H9 (cell line): ENCODE data around the gene LRRC55. TPM values are rescaled to one million over a fixed set of nuclear protein-coding genes. Genes with fewer than 3 reads are reported as not detected.
A peak's percentile ranks its signal among the peaks of the same experiment; 100 is the strongest.

Source experiments
- DNase-seq: peaks from one replicate; pipeline ENCODE4 v3.0.0-alpha.2; 2017
- H2AFZ ChIP-seq: one replicate; pipeline ENCODE4 v1.6.1; 2013; ENCODE audit warnings: mild to moderate bottlenecking, low read length, control low read depth, moderate library complexity
- H2AK5ac ChIP-seq: 2 replicates; pipeline ENCODE4 v1.6.1; 2013; ENCODE audit warnings: low read length, control low read depth, mixed read lengths; ENCODE audit not compliant: insufficient read length
- H2BK120ac ChIP-seq: one replicate; pipeline ENCODE4 v1.6.1; 2013; ENCODE audit warnings: low read depth, mild to moderate bottlenecking, low read length, control low read depth, inconsistent platforms; ENCODE audit not compliant: poor library complexity, severe bottlenecking
- H2BK12ac ChIP-seq: 2 replicates; pipeline ENCODE4 v1.6.1; 2013; ENCODE audit warnings: low read length, control low read depth, mixed read lengths, low read depth; ENCODE audit not compliant: insufficient read length
- H2BK15ac ChIP-seq: 2 replicates; pipeline ENCODE4 v1.6.1; 2013; ENCODE audit warnings: low read depth, low read length, control low read depth
- H2BK20ac ChIP-seq: one replicate; pipeline ENCODE4 v1.6.1; 2013; ENCODE audit warnings: low read depth, mild to moderate bottlenecking, low read length, control low read depth, inconsistent platforms; ENCODE audit not compliant: poor library complexity, severe bottlenecking
- H2BK5ac ChIP-seq: 2 replicates; pipeline ENCODE4 v1.6.1; 2013; ENCODE audit warnings: low read length, control low read depth, mixed read lengths; ENCODE audit not compliant: insufficient read length
- H3K14ac ChIP-seq: 2 replicates; pipeline ENCODE4 v1.6.1; 2013; ENCODE audit warnings: low read length, control low read depth; ENCODE audit not compliant: insufficient read depth
- H3K18ac ChIP-seq: 2 replicates; pipeline ENCODE4 v1.6.1; 2013; ENCODE audit warnings: low read depth, mild to moderate bottlenecking, mixed read lengths, low read length, control low read depth; ENCODE audit not compliant: insufficient read length
- H3K23ac ChIP-seq: 2 replicates; pipeline ENCODE4 v1.6.1; 2013; ENCODE audit warnings: low read length, control low read depth, mixed read lengths, low read depth; ENCODE audit not compliant: insufficient read length
- H3K23me2 ChIP-seq: 2 replicates; pipeline ENCODE4 v1.6.1; 2013; ENCODE audit warnings: low read depth, mild to moderate bottlenecking, mixed read lengths, low read length, control low read depth; ENCODE audit not compliant: insufficient read length, poor library complexity, severe bottlenecking
- H3K27ac ChIP-seq: 2 replicates; pipeline ENCODE4 v1.5.1; 2013; ENCODE audit warnings: low read length, control low read depth, mixed read lengths, low read depth; ENCODE audit not compliant: insufficient read length
- H3K27me3 ChIP-seq: 2 replicates; pipeline ENCODE4 v1.6.1; 2013; ENCODE audit warnings: low read length, control low read depth, inconsistent platforms; ENCODE audit not compliant: insufficient read depth
- H3K4ac ChIP-seq: 2 replicates; pipeline ENCODE4 v1.6.1; 2013; ENCODE audit warnings: low read depth, mild to moderate bottlenecking, control low read depth, inconsistent platforms, low read length, moderate library complexity
- H3K4me1 ChIP-seq: 2 replicates; pipeline ENCODE4 v1.6.1; 2013; ENCODE audit warnings: low read length, control low read depth, inconsistent platforms; ENCODE audit not compliant: insufficient read depth
- H3K4me2 ChIP-seq: 2 replicates; pipeline ENCODE4 v1.6.1; 2013; ENCODE audit warnings: low read length, control low read depth, mixed read lengths; ENCODE audit not compliant: insufficient read length, insufficient read depth
- H3K56ac ChIP-seq: 2 replicates; pipeline ENCODE4 v1.6.1; 2013; ENCODE audit warnings: low read depth, mild to moderate bottlenecking, mixed read lengths, low read length, control low read depth; ENCODE audit not compliant: insufficient read length
- H3K79me1 ChIP-seq: 2 replicates; pipeline ENCODE4 v1.6.1; 2013; ENCODE audit warnings: low read depth, mild to moderate bottlenecking, moderate library complexity, low read length, control low read depth, inconsistent platforms; ENCODE audit not compliant: insufficient read depth, poor library complexity, severe bottlenecking
- H3K79me2 ChIP-seq: 2 replicates; pipeline ENCODE4 v1.6.1; 2013; ENCODE audit warnings: low read length, control low read depth, inconsistent platforms; ENCODE audit not compliant: insufficient read depth
- H3K9ac ChIP-seq: 2 replicates; pipeline ENCODE4 v1.6.1; 2013; ENCODE audit warnings: low read length, control low read depth, mixed read lengths; ENCODE audit not compliant: insufficient read length; ENCODE audit errors: extremely low read depth
- H3K9me3 ChIP-seq: one replicate; pipeline ENCODE4 v1.6.1; 2013; ENCODE audit warnings: low read depth, low read length, inconsistent platforms; ENCODE audit not compliant: control insufficient read depth
- H3T11ph ChIP-seq: one replicate; pipeline ENCODE4 v1.6.1; 2013; ENCODE audit warnings: mild to moderate bottlenecking, low read length, control low read depth, inconsistent platforms
- H4K20me1 ChIP-seq: one replicate; pipeline ENCODE4 v1.6.1; 2013; ENCODE audit not compliant: control insufficient read depth, insufficient read length, insufficient read depth
- H4K5ac ChIP-seq: 2 replicates; pipeline ENCODE4 v1.6.1; 2013; ENCODE audit warnings: low read depth, mild to moderate bottlenecking, mixed read lengths, low read length, control low read depth; ENCODE audit not compliant: insufficient read length
- H4K8ac ChIP-seq: replicated peaks from 2 replicates; pipeline ENCODE4 v1.6.1; 2013; ENCODE audit warnings: low read length, control low read depth, mixed read lengths, low read depth; ENCODE audit not compliant: insufficient read length
- H4K91ac ChIP-seq: 2 replicates; pipeline ENCODE4 v1.6.1; 2013; ENCODE audit warnings: low read depth, mild to moderate bottlenecking, moderate library complexity, mixed read lengths, low read length, control low read depth; ENCODE audit not compliant: insufficient read length
- H3K27ac Mint-ChIP-seq, 3 experiments: 2 replicates in 2 of 3; 3 replicates in 1 of 3; pipeline ENCODE4 v1.8.0; 2020 to 2021; ENCODE audit warnings: mixed read lengths in 3 of 3, mild to moderate bottlenecking in 1 of 3, moderate library complexity in 1 of 3
- H3K27me3 Mint-ChIP-seq: 2 replicates; pipeline ENCODE4 v1.8.0; 2021; ENCODE audit warnings: low read depth, mild to moderate bottlenecking, moderate library complexity, mixed read lengths
- H3K36me3 Mint-ChIP-seq, 3 experiments: 2 replicates in 2 of 3; 3 replicates in 1 of 3; pipeline ENCODE4 v1.8.0; 2020 to 2021; ENCODE audit warnings: low read depth in 3 of 3, mixed read lengths in 3 of 3; ENCODE audit not compliant: insufficient read depth in 1 of 3
- H3K4me1 Mint-ChIP-seq, 2 experiments: 2 replicates each; pipeline ENCODE4 v1.8.0; 2020; ENCODE audit warnings: mixed read lengths in 2 of 2
- H3K4me3 Mint-ChIP-seq, 2 experiments: 2 replicates in 1 of 2; 3 replicates in 1 of 2; pipeline ENCODE4 v1.8.0; 2020 to 2021; ENCODE audit warnings: mild to moderate bottlenecking in 2 of 2, mixed read lengths in 2 of 2, moderate library complexity in 1 of 2
- H3K9me3 Mint-ChIP-seq, 2 experiments: 2 replicates in 1 of 2; 3 replicates in 1 of 2; pipeline ENCODE4 v1.8.0; 2020; ENCODE audit warnings: mild to moderate bottlenecking in 2 of 2, mixed read lengths in 2 of 2, moderate library complexity in 1 of 2
- CTCF ChIP-seq: fragments of 200-600 bp; sonication (generic); conservative IDR thresholded peaks from 3 replicates; pipeline ENCODE4 v1.8.0; 2021; ENCODE audit warnings: antibody characterized with exemption, mild to moderate bottlenecking
- WGBS: extraction: QIAGEN DNeasy Blood & Tissue Kit; methylation state at CpG from one replicate; pipeline ENCODE4 v1.1.7; 2013; ENCODE audit warnings: missing lambda C conversion rate, low lambda C conversion rate, mixed read lengths; ENCODE audit not compliant: insufficient read length; ENCODE audit errors: extremely low coverage; 5-methylcytosine and 5-hydroxymethylcytosine counted together
- total RNA-seq: library from RNA; stranded (reverse); gene quantifications from 2 replicates; pipeline ENCODE4 v1.2.1, GENCODE V29; 2021

Gene LRRC55
- total RNA-seq, 1 experiment from 2014 or later, result 1.0 TPM

GRCh38 chr11:57213342-57214097, 31.8 kb downstream of the LRRC55 start:
- WGBS, result 100% methylated on average over 1 of the region's 9 CpGs
- H3K4me1 ChIP-seq, result peaks cover 4% of the 10 kb centered on the region; the same call in 1 of the 2 replicates

More at GRCh38 chr11:57213342-57214097, 31.8 kb downstream of the LRRC55 start:
- Histone ChIP-seq H3K9ac (no peak overlapping the region), H2BK20ac (no peak overlapping the region), H3K56ac (no peak overlapping the region), H3K9me3 (no peaks in the 10 kb centered on the region), H2AK5ac (no peak overlapping the region), H3K79me2 (no peaks in the 10 kb centered on the region), H4K5ac (no peak overlapping the region), H3K27me3 (no peaks in the 10 kb centered on the region), H2BK15ac (no peak overlapping the region), H3K14ac (no peak overlapping the region), H3K79me1 (no peaks in the 10 kb centered on the region), H2AFZ (no peak overlapping the region), H4K91ac (no peak overlapping the region), H2BK5ac (no peak overlapping the region), H2BK120ac (no peak overlapping the region), H3K4me2 (peak overlapping the region; percentile 36), H3K4ac (no peak overlapping the region), H4K20me1 (no peaks in the 10 kb centered on the region), H2BK12ac (no peak overlapping the region), H3K18ac (no peak overlapping the region), H3K23me2 (no peaks in the 10 kb centered on the region), H3T11ph (no peak overlapping the region), H3K23ac (no peak overlapping the region), H4K8ac (no peak overlapping the region), H3K27ac (no peak overlapping the region)
- H3K36me3 Mint-ChIP-seq, result no peaks in the 10 kb centered on the region; a peak in 1 of 7 replicates
- H3K27me3 Mint-ChIP-seq, result peaks cover 2% of the 10 kb centered on the region
- H3K4me3 Mint-ChIP-seq, result no peak overlapping the region
- peak; percentile 72 for DNase-seq
- peaks cover 15% of the 10 kb centered on the region in 2 experiments for H3K4me1 Mint-ChIP-seq
- no peak overlapping the region for H3K27ac Mint-ChIP-seq
- no peaks in the 10 kb centered on the region for H3K9me3 Mint-ChIP-seq
- no peak for TF ChIP-seq CTCF
